ENCODE results near the gene RPP40. TPM values are rescaled to one million over a fixed set of nuclear protein-coding genes. Genes with fewer than 3 reads are reported as not detected.

The RPP40 gene, protein sequence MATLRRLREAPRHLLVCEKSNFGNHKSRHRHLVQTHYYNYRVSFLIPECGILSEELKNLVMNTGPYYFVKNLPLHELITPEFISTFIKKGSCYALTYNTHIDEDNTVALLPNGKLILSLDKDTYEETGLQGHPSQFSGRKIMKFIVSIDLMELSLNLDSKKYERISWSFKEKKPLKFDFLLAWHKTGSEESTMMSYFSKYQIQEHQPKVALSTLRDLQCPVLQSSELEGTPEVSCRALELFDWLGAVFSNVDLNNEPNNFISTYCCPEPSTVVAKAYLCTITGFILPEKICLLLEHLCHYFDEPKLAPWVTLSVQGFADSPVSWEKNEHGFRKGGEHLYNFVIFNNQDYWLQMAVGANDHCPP
- total RNA-seq: not detected

- H3K9me3 ChIP-seq: no peaks in the 10 kb centered on the region
- H3K27me3 ChIP-seq: no peaks in the 10 kb centered on the region
- intact Hi-C loops (cut with DNase I): loop anchor here (1.0 to 10.0 kb wide), 8 partner anchors 21 to 866 kb away; partner anchors contain the start of genes ECI2, FARS2 and LYRM4
- DNase-seq (ENCODE audit: low spot score in 2 of 2): peak; percentile 93 to 99
- peak within 1 kb of the TSS; percentile 56 to 71 for H3K4me3 ChIP-seq
- H3K4me1 ChIP-seq: no peaks in the 10 kb centered on the region
- peak within 1 kb of the TSS; percentile 92 to 95 for H3K27ac ChIP-seq
- TF ChIP-seq CTCF (IDR thresholded peaks at IDR 0.05): peak; percentile 72 to 93 (median 93)
- no peaks in the 10 kb centered on the region for H3K36me3 ChIP-seq
Measured at GRCh38 chr6:5003604-5004372, at the start of gene RPP40. Gene RPP40, minus strand, starts transcription at chr6:5004037. Its CDS starts 35 bp downstream, at chr6:5004002.

- peaks cover 0 to 17% of the 10 kb centered on the region in 2 donors for H3K9me3 ChIP-seq
- intact Hi-C loops (cut with DNase I): no loop called here
- H3K4me1 ChIP-seq: no peaks in the 10 kb centered on the region
- TF ChIP-seq CTCF (IDR thresholded peaks at IDR 0.05): no peak
- no peaks in the 10 kb centered on the region for H3K36me3 ChIP-seq
- no peak for DNase-seq (ENCODE audit: low spot score in 2 of 2)
- H3K27me3 ChIP-seq: no peaks in the 10 kb centered on the region
- no peak overlapping the region for H3K4me3 ChIP-seq
- H3K27ac ChIP-seq: no peak overlapping the region
Measured at GRCh38 chr6:5053038-5053437, 49.2 kb upstream of the RPP40 start.

DNA sequence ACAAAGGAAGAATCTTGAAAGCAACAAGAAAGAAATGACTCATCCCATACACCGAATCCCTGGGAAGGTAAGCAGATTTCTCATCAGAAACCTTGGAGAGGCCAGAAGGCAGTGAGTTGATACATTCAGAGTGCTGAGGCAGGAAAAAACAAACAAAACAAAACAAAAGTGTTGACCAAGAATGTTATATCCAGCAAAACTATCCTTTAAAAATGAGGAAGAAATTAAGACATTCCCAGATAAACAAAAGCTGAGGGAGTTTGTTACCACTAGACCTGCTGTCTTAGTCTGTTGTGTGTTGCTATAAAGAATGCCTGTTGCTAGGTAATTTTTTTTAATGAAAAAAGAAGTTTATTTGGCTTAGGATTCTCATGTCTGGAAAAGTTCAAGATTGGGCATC is 47.6 kb upstream of the RPP40 start:
- no peaks in the 10 kb centered on the region for H3K4me1 ChIP-seq
- TF ChIP-seq CTCF (IDR thresholded peaks at IDR 0.05): no peak
- no peak overlapping the region for H3K27ac ChIP-seq
- no peaks in the 10 kb centered on the region for H3K27me3 ChIP-seq
- intact Hi-C loops (cut with DNase I): no loop called here
- no peak for DNase-seq (ENCODE audit: low spot score in 2 of 2)
- no peaks in the 10 kb centered on the region for H3K36me3 ChIP-seq
- peaks cover 0 to 17% of the 10 kb centered on the region in 2 donors for H3K9me3 ChIP-seq
- H3K4me3 ChIP-seq: no peak overlapping the region

DNA sequence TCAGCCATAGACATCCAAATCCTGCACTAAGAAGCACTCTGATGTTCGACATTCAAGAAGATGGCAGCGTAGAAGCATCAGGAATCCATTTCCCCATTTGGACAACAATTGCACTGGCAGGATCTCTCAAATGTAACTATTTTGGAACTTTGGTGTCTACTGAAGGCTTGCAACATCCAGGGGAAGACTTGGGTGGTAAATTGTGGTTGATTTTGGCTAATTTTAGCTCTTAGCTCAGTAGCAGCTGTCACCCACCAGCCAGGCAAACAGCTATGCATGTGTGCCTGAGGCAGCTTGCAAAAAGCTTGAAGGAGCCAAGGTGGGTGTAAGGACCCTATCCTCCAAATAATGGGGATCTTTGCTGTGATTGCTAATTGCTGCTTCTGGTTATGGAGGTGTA is 46.2 kb upstream of the RPP40 start:
- no peaks in the 10 kb centered on the region for H3K27me3 ChIP-seq
- peaks cover 0 to 17% of the 10 kb centered on the region in 2 donors for H3K9me3 ChIP-seq
- no peak for TF ChIP-seq CTCF (IDR thresholded peaks at IDR 0.05)
- no peak overlapping the region for H3K27ac ChIP-seq
- intact Hi-C loops (cut with DNase I): no loop called here
- no peaks in the 10 kb centered on the region for H3K4me1 ChIP-seq
- no peak overlapping the region for H3K4me3 ChIP-seq
- H3K36me3 ChIP-seq: no peaks in the 10 kb centered on the region
- peak in 1 of 2 donors; percentile 27 for DNase-seq (ENCODE audit: low spot score in 2 of 2)

- no peaks in the 10 kb centered on the region for H3K36me3 ChIP-seq
- intact Hi-C loops (cut with DNase I): no loop called here
- H3K4me1 ChIP-seq: no peaks in the 10 kb centered on the region
- no peak overlapping the region for H3K27ac ChIP-seq
- no peaks in the 10 kb centered on the region for H3K27me3 ChIP-seq
- TF ChIP-seq CTCF (IDR thresholded peaks at IDR 0.05): no peak
- no peak overlapping the region for H3K4me3 ChIP-seq
- peak in 1 of 2 donors; percentile 19 for DNase-seq (ENCODE audit: low spot score in 2 of 2)
- peaks cover 0 to 10% of the 10 kb centered on the region in 2 donors for H3K9me3 ChIP-seq
Measured at GRCh38 chr6:5046430-5046829, 42.6 kb upstream of the RPP40 start.
